ENCODE measurements around the gene DMD.

The DMD gene

GRCh38 chrX:31653422-31653821, 1557.9 kb downstream of the DMD start:
- Histone ChIP-seq H3K4me3 (ENCODE audit: low read depth, low read length) (no peak overlapping the region), H3K36me3 (no peaks in the 10 kb centered on the region), H3K9me3 (no peaks in the 10 kb centered on the region), H3K4me1 (no peaks in the 10 kb centered on the region), H3K27me3 (no peaks in the 10 kb centered on the region)
- no peak for TF ChIP-seq CTCF (IDR thresholded peaks at IDR 0.05; ENCODE audit: low read depth, low read length)
- DNase-seq = no peak

- Histone ChIP-seq H3K4me1 (no peaks in the 10 kb centered on the region), H3K36me3 (no peaks in the 10 kb centered on the region), H3K27me3 (no peaks in the 10 kb centered on the region), H3K4me3 (ENCODE audit: low read depth, low read length) (no peak overlapping the region), H3K9me3 (no peaks in the 10 kb centered on the region)
- TF ChIP-seq CTCF (IDR thresholded peaks at IDR 0.05; ENCODE audit: low read depth, low read length) = no peak
- DNase-seq = no peak
Measured at GRCh38 chrX:31652650-31653049, 1558.7 kb downstream of the DMD start.

GRCh38 chrX:31649201-31649600, 1562.1 kb downstream of the DMD start:
- no peak for DNase-seq
- Histone ChIP-seq H3K4me3 (ENCODE audit: low read depth, low read length) (no peak overlapping the region), H3K4me1 (no peaks in the 10 kb centered on the region), H3K9me3 (no peaks in the 10 kb centered on the region), H3K36me3 (no peaks in the 10 kb centered on the region), H3K27me3 (no peaks in the 10 kb centered on the region)
- TF ChIP-seq CTCF (IDR thresholded peaks at IDR 0.05; ENCODE audit: low read depth, low read length) = no peak

GRCh38 chrX:31633349-31633748, 1578.0 kb downstream of the DMD start:
- H3K4me1 ChIP-seq = no peaks in the 10 kb centered on the region
- no peak overlapping the region for H3K4me3 ChIP-seq (ENCODE audit: low read depth, low read length)
- TF ChIP-seq CTCF (IDR thresholded peaks at IDR 0.05; ENCODE audit: low read depth, low read length) = no peak
- H3K9me3 ChIP-seq = no peaks in the 10 kb centered on the region
- no peaks in the 10 kb centered on the region for H3K27me3 ChIP-seq
- no peak for DNase-seq
- no peaks in the 10 kb centered on the region for H3K36me3 ChIP-seq

GRCh38 chrX:31629195-31629594, 1582.2 kb downstream of the DMD start:
- no peak for DNase-seq
- Histone ChIP-seq H3K36me3 (no peaks in the 10 kb centered on the region), H3K27me3 (no peaks in the 10 kb centered on the region), H3K4me3 (ENCODE audit: low read depth, low read length) (no peak overlapping the region), H3K4me1 (no peaks in the 10 kb centered on the region), H3K9me3 (no peaks in the 10 kb centered on the region)
- no peak for TF ChIP-seq CTCF (IDR thresholded peaks at IDR 0.05; ENCODE audit: low read depth, low read length)

- no peaks in the 10 kb centered on the region for H3K4me1 ChIP-seq
- TF ChIP-seq CTCF (IDR thresholded peaks at IDR 0.05; ENCODE audit: low read depth, low read length) = no peak
- H3K27me3 ChIP-seq = no peaks in the 10 kb centered on the region
- H3K9me3 ChIP-seq = no peaks in the 10 kb centered on the region
- H3K36me3 ChIP-seq = no peaks in the 10 kb centered on the region
- no peak for DNase-seq
- no peak overlapping the region for H3K4me3 ChIP-seq (ENCODE audit: low read depth, low read length)
Measured at GRCh38 chrX:31609130-31609529, 1602.2 kb downstream of the DMD start.

All from BE2C (cell line).